NCI-H2196 (cell line): ENCODE measurements around the gene DENND2A.
"Not testable (repeated sequence)": the region's sequence is repeated elsewhere in the genome, so short reads cannot be mapped to it uniquely, and the experiment has no call there.

ENCODE experiments used
- DNase-seq: peaks from one replicate; lab custom pipeline; 2025; ENCODE audit not compliant: unreplicated experiment; lab: John Stamatoyannopoulos, UW

Gene DENND2A

DNA sequence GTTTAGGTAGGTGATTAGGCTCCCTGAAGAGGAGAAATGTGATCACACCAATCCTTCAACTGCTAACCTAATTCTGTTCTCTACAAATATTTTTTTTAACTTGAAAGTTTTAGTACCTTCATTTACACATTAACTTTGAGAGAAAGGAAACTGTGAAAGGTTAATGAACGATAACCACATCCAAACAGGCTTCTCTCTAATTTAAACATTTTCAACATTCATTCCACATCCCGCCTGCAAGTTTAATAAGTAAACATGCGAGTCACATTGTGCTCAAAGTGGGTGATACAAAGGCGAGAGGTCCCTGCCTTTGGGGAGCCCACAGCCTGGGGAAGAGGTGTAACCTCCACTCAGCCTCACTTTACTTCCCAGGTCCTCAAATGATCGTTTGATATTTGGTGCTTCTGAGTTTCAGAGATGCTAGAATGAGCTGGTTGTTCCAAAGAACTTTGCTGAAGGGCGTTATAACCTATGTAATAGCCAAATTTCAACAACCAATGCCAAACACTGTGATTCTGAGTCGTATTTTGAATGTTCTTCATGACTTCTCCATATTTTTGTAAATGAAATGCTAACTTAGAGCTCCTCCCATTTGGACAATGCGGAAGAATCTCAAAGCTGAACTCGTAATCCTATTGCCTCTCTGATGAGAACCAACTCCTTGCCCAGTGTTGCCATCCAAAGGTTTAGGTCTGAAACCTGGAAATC is 47.5 kb downstream of the DENND2A start:
- DNase-seq = no peak

DNA sequence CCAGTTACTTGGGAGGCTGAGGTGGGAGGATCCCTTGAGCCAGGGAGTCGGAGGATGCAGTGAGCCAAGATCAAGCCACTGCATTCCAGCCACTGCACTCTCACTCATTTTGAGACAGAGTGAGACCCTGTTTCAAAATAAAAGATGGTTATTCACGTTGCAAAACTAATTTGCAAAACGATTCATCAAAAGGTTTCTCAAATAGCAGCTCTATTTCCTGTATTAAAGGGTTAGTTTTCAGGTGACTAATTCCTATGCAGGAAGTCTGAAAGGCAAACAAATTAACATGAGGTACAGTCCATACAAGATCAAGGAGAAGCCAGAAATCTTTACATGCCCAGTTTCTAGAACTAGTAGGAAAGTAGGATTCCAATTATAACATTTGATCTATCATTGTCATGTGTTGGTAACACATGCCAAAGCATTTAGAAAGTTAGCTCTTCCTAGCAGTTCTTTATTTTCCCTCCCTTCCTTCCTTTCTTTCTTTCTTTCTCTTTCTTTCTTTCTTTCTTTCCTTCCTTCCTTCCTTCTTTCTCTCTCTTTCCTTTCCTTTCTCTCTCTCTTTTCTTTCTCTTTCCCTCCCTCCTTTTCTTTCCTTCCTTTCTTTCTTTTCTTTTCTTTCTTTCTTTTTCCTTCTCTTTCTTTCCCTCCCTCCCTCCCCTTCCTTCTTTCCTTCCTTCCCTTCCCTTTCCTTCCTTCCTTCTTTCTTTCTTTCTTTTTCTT is 49.3 kb downstream of the DENND2A start:
- DNase-seq = no peak

DNA sequence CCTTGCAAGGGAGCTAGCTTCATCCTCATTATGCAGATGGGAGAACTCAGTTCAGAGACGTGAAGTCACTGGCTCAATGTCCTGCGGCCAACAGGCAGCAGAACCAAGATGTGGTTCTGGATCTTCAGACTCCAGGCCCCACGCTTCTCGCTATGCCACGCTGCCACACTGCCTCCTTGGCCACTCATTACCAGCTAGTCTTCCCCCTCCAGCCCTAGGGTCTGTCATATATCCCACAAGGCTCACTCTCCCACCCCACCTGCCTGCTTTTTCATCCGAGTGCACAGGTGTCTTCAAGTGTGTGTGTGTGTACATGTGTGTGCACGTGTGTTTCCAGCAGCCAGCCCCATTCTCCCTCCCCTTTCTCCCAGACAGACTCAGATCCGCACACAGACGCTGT is 53.4 kb downstream of the DENND2A start:
- no peak for DNase-seq

DNA sequence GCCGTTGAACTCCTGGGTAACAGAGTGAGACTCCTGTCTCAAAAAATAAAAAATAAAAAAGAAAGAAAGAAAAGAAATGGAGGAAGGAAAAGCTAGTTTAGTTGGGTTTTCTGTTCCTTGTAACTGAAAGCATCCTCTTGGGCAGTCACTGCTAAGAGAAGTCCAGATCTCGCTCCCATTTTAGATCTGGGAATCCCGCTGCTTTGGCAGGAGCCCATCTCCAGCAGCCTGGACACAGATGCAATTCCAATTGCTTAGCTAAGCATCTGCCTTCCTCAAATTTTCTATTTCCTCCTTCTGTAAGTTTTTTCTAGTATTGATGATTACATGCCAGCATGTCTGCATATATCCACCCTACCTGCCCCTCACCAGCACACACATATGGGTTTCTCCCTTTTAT is 54.1 kb downstream of the DENND2A start:
- no peak for DNase-seq

DNA sequence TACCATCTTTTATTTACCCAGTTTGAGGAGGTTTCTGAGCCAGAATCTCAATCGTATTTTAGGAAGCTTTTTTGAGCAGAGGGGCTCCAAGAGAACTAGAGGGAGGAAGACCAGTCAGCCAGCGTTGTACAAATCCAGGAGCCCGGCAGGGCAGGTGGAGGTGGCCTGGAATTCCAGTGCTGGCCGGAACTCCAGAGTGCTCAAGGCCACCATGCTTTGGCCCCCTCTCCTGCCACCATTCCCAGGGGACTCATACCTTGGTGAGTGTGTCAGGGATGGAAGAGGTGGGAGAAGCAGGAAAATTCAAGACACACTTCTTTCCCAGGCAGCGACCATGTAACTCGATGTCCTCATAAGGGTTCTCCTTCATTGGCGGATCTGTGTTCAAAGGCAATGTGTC is 55.3 kb downstream of the DENND2A start:
- no peak for DNase-seq

DNA sequence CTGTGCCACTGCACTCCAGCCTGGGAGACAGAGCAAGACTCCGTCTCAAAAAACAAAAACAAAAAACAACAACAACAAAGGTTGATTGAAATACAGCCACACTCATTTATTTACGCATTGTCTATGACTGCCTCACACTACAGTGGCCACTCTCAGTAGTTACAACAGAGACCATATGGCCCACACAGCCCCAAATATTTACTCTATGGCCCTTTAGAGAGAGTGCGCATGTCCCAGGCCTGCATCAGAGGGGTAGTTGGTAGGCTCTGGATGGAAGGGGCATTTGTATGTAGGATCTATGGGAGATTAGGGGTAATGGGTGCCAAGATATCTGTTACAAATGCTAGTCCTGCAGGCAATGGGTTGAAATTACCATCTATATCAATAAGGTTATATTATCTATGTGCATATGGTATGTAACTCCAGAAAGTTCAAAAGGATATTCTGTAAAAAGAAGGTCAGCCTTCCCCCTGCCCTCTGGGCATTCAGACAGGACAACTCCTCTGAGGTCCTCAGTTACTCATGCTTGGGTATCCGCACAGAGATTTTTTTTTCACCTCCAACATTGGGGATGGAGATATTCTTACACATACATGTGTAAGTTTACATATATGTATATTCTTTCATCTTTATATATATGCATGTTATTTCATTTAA is 56.3 kb downstream of the DENND2A start:
- DNase-seq = no peak

DNA sequence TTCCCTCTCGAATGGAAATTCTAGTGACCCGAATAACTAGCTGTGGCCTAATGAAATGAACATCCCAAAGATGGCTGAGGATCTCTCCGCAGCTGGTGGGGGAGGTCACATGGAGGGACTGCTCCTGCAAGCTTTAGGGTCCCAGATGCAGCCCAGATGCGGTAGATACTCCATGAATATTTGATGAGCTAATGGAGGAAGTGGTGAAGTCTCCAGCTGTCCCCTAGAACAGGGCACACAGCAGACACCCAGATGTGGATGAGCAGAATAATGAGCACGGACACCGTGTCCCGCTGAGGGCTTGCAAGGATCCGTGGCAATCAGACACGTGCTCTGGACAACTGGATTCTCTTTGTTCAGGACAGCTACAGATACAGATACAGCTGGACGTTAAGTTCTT is 59.2 kb downstream of the DENND2A start:
- no peak for DNase-seq

DNA sequence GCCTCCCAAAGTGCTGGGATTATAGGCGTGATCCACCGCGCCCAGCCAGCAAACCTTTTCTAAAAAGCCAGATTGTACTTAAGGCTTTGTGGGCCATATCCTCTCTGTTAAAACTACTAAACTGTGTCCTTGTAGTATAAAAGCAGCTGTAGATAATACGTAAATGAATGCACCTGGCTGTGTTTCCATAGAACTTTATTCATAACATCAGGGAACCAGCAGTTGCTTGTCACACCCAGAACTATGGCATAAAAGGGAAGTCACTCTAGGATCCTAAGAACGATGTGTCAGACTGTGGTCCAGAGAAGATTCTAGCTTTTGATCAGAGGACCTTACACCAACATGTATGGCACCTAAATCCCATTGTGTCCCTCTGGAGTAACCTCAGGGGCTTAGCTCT is 63.0 kb downstream of the DENND2A start:
- no peak for DNase-seq

DNA sequence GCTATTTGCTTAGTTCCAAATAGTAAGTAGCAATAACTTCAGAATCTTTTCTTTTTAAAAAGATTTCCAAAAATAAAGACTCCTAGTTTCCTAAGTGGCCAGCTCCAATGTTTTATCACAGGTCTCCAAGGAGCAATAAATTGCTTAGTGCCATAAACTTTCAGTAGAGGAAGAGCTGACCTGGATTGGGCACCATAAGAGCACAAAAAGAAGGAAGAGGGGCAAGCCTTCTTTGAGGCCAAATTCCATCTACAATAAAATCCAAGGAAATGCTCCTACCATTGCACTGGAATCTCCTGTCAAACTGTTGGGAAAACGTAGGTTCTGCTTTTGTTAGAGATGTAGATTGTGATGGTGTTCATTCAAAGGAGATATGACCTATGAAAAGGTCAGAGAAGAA is 64.0 kb downstream of the DENND2A start:
- no peak for DNase-seq

DNA sequence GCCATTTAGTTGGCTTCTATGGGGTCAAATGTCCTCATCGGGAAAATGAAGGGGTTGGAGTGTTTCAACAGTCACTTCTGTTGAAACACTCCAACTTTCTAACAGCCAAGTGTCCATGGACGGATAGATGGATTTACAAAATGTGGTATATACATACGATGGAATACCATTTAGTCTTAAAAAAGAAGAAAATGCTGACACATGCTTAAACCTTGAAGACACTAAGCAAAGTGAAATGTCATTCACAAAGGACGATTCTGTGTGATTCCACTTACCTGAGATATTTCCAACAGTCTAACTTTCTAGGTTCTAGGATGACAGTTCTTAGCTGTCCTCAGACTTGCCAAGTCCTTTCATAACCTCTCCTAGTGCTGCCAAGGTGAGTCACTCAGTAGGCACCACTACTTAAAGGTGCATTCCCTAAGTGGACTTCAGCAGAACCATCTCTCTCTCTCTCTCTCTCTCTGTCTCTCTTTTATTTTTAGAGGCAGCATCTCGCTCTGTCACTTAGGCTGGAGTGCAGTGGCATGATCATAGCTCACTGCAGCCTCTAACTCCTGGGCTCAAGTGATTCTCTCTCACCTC is 69.0 kb downstream of the DENND2A start:
- DNase-seq = no peak

DNA sequence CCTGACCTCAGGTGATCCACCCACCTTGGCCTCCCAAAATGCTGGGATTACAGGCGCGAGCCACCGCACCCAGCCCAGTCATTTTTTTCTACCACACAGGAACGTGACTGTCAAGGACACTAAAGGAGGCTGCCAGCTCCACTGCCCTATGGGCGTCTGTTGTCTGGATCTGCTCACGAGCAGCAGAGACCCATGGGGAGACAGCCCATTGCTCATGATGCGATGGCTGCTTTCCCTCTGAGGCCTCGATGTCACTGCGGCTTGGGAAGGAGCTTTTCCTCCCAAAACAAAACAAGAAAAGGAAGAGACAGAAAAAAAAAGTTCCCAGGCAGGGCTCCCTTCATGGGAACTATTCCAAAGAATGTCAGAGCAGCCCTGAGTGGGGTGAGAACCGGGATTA is 70.5 kb downstream of the DENND2A start:
- no peak for DNase-seq

DNA sequence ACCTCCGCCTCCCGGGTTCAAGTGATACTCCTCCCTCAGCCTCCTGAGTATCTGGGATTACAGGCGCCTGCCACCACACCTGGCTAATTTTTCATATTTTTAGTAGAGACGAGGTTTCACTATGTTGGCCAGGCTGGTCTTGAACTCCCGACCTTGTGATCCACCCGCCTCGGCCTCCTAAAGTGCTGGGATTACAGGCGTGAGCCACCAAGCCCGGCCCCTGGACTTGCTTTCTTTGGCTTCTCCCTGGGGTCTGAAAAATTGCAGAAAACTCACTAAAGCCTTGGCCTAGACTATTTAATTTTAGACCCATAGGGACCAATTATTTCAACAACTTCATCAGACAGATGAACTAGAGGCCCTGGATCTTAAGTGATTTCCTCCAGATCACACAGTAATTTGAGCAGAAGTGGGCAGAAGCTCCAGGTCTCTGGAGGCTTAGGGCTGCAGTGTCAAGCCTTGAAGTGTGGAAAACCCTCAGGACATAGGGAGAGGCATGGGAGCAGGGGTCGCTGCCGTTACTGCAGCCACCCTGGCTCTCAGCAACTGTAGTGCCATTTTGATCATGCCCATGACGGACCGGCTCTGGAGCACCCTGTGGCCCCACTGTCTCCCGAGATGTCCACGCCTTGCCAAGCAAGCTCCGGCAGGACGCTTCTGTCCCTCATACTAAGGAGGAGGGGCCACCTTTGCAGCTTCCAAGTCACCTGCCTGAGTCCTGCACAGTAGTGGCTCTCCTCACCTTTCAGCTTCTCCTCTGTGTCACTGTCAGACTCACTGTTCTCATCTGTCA is 72.4 kb downstream of the DENND2A start:
- no peak for DNase-seq

DNA sequence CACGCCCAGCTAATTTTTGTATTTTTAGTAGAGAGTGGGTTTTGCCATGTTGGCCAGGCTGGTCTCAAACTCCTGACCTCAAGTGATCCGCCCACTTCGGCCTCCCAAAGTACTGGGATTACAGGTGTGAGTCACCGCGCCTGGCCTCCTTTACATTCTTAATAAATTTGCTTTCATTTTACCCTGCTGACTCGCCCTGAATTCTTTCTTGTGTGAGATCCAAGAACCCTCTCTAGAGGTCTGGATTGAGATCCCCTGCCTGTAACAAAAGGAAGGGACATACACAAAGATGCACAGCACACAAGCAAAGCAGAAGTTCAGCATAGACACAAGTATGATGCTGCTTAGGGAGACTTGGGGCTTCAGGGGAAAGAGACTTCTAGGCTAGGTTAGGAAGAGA is 74.4 kb downstream of the DENND2A start:
- DNase-seq = not testable (repeated sequence)

DNA sequence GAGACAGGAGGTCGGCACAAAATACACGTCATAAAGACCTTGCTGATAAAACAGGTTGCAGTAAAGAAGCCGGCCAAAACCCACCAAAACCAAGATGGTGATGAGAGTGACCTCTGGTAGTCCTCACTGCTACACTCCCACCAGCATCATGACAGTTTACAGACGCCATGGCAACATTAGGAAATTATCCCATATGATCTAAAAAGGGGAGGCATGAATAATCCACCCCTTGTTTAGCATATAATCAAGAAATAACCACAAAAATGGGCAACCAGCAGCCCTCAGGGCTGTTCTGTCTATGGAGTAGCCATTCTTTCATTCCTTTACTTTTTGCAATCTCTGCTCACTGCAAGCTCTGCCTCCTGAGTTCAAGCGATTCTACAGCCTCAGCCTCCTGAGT is 74.9 kb downstream of the DENND2A start:
- not testable (repeated sequence) for DNase-seq

DNA sequence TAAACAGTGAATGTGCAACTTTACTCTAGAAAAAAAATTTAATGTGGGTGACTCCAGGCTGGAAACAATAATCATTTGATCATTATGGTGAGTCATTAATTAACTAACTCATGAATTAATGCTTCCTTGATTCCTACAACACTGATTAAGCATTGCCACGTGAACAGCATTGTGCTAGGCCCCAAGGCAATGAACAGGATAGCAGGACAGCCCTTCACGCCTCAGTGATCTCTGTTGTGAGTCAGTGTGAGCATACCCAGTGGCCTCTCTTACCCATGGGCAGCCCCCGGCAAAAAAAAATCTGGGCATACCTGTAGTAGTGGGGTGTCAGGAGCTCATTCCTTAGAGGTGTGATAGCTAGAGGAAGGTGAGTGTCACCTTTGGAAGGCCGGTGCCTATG is 76.0 kb downstream of the DENND2A start:
- no peak for DNase-seq

DNA sequence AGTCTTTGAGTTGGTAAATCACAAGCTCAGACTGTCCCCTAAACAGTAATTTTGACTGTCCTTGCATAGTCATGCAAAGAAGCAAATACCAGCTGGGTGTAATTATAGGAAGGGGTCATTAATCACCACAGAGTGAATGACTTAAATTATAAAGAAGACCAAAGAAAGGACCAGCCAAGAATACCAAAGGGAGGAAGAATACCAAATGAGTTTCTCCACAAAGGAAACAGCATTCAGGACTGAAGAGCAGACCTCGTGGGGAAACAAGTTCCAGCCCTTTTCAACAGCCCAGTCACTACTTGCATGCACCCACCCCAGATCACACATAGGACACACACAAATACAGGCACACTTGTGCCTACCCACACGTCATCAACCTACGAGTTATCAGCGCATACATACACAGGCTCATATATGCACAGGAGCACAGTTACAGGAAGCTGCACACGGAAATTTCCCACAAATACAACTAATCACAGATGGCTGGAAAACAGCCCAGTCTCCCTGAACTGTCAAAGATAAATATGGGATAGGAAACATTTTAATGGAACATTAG is 77.6 kb downstream of the DENND2A start:
- DNase-seq = no peak

DNA sequence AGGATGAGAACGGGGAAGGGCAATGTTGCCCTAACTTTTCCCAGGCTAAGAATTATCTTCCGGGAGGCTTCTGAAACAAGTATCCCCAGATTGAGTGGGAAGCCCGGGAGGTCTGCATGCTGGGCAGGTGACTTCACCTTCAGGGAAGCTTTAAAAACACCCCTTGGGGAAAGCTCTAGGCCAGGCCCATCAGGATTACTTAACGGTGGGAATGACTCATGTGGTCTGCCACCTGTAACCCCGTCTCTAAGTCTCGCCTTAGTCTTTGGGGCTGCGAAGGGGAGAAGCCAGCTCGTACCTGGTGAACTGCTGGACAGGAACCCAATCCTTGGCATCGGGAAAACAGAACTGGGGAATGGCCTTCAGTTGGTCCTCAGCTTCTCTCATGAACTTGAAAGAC is 81.2 kb downstream of the DENND2A start:
- DNase-seq = no peak

DNA sequence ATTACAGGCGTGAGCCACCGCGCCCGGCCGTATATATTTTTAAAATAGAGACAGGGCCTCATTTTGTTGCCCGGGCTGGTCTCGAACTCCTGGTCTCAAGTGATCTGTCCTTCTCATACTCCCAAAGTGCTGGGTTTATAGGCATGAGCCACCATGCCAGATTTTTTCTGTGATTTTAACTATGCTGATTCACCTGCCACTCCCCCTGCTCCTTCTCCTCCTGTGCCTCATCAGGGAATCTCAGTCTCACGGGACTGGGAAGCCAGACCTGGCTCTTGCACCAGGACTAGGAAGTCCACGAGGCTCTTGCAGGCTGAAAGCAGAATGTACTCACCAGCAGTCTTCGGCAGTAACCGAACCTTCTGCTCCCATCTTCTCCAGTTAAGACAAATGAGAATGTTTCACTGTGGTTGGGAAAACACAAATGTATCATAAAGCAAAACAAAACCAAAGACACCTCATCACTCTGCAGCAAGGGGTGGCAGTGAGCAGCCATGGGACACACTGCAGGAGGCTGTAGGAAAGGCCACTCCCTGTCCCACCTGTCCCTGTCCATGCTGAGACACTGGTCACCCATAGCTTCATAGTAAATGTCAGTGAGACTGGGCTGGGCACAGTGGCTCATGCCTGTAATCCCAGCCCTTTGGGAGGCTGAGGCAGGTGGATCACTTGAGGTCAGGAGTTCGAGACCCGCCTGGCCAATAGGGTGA is 82.6 kb downstream of the DENND2A start:
- no peak for DNase-seq

DNA sequence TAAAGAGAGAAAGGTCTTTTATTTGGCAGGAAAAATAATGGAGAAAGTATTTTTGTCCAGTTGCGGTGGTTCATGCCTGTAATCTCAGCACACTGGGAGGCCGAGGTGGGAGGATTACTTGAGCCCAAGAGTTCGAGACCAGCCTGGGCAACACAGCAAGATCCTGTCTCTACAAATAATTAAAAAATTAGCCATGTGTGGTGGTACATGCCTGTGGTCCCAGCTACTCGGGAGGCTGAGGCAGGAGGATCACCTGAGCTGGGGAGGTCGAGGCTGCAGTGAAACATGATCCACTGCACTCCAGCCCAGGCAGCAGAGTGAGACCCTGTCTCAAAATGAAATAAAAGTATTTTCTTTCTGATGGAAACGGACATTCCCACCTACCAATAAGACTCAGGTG is 83.5 kb downstream of the DENND2A start:
- DNase-seq = no peak

DNA sequence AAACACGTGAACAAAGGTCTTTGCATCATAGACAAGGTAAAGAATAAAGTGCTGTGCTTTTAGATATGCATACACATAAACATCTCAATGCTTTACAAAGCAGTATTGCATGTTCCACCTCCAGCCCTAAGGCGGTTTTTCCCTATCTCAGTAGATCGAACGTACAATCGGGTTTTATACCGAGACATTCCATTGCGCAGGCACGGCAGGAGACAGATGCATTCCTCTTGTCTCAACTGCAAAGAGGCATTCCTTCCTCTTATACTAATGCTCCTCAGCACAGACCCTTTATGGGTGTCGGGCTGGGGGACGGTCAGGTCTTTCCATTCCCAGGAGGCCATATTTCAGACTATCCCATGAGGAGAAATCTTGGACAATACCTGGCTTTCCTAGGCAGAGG is 87.4 kb downstream of the DENND2A start:
- DNase-seq = not testable (repeated sequence)
